Measurements from ENCODE around the gene PKNOX2. TPM values are rescaled to one million over a fixed set of nuclear protein-coding genes. Genes with fewer than 3 reads are reported as not detected.

Gene PKNOX2
- total and polyA plus RNA-seq, 2 of the 4 experiments (the other 2 are of a cell fraction): 0.72 to 2.3 TPM

GRCh38 chr11:125138966-125139365 is 25.6 kb upstream of the PKNOX2 start:
- Histone ChIP-seq H2AFZ (replicated peaks; ENCODE audit: low read length, poor library complexity) (no peak overlapping the region), H2BK15ac (ENCODE audit: low read depth, low read length) (no peak overlapping the region), H3K14ac (replicated peaks; ENCODE audit: low read depth, low read length) (no peak overlapping the region), H4K91ac (ENCODE audit: insufficient read depth, low read depth, low read length) (no peak overlapping the region), H3K36me3 (ENCODE audit: control insufficient read depth, insufficient read depth, low read length) (no peaks in the 10 kb centered on the region), H3K4ac (ENCODE audit: low read depth, low read length) (no peak overlapping the region), H3K18ac (ENCODE audit: low read depth, low read length) (no peak overlapping the region), H3K9ac (ENCODE audit: low read depth, low read length) (no peak overlapping the region), H3K4me2 (ENCODE audit: low read depth, low read length) (no peak overlapping the region), H2AK9ac (replicated peaks; ENCODE audit: low read depth, low read length, poor library complexity) (no peak overlapping the region), H3K9me1 (ENCODE audit: insufficient read depth, low read length) (no peaks in the 10 kb centered on the region), H2BK120ac (ENCODE audit: low read depth, low read length) (no peak overlapping the region), H4K5ac (ENCODE audit: low read depth, low read length) (no peak overlapping the region), H3K79me1 (ENCODE audit: low read depth in 1 of 2, low read length in 2 of 2) (no peaks in the 10 kb centered on the region), H3K27me3 (ENCODE audit: control insufficient read depth, insufficient read depth, low read length) (peaks cover 8% of the 10 kb centered on the region), H3K27ac (ENCODE audit: insufficient read depth, low read length) (no peak overlapping the region), H4K8ac (ENCODE audit: low read depth in 2 of 2, low read length in 2 of 2) (no peak overlapping the region), H2BK20ac (ENCODE audit: low read depth, low read length) (no peak overlapping the region), H3K23ac (ENCODE audit: low read depth, low read length) (no peak overlapping the region), H3K4me3 (ENCODE audit: insufficient read depth, low read depth, low read length) (no peak overlapping the region), H3K4me1 (ENCODE audit: control insufficient read depth, insufficient read depth, low read length) (no peaks in the 10 kb centered on the region; the same call in 1 of the 2 replicates), H2BK5ac (ENCODE audit: low read depth, low read length, poor library complexity, severe bottlenecking) (no peak overlapping the region), H4K20me1 (ENCODE audit: insufficient read depth, low read length) (no peaks in the 10 kb centered on the region), H3K56ac (ENCODE audit: extremely low read depth, insufficient read depth, low read length) (no peak overlapping the region), H2AK5ac (ENCODE audit: low read depth, low read length) (no peak overlapping the region), H3K9me3 (ENCODE audit: control insufficient read depth, insufficient read depth, low read length) (no peaks in the 10 kb centered on the region)
- DNase-seq (no peak), ATAC-seq (ENCODE audit: low read depth) (no peak)
- CTCF ChIA-PET: no interaction called here
- POLR2A ChIA-PET (ENCODE audit: unreplicated experiment): no interaction called here
- dilution Hi-C loops (cut with HindIII; ENCODE audit: low sequenced_read_pairs, unreplicated experiment) (no loop called here), intact Hi-C loops (cut with micrococcal nuclease) (no loop called here), in situ Hi-C loops (cut with MboI; ENCODE audit: low sequenced_read_pairs) (no loop called here)
- no TSS peak for BruUV-seq (replicated peaks)
- WGBS, 2 experiments (ENCODE audit: extremely low coverage in 2 of 2, insufficient read length in 1 of 2): no CpG with 5 or more reads among the region's 8 CpGs
- TF ChIP-seq MAFK (IDR thresholded peaks at IDR 0.05; ENCODE audit: low read depth, low read length) (no peak), MAZ (IDR thresholded peaks at IDR 0.05; ENCODE audit: borderline replicate concordance, low read depth, low read length) (no peak), SMC3 (IDR thresholded peaks at IDR 0.05; ENCODE audit: low read depth, low read length) (no peak), CTCF (conservative IDR thresholded peaks at IDR 0.05; ENCODE audit: low read depth, low read length) (no peak), RAD21 (IDR thresholded peaks at IDR 0.05; ENCODE audit: low read length) (no peak), NFE2L2 (IDR thresholded peaks at IDR 0.05; ENCODE audit: low read depth, low read length) (no peak), USF2 (IDR thresholded peaks at IDR 0.05; ENCODE audit: low read depth, low read length) (no peak), RFX5 (IDR thresholded peaks at IDR 0.05; ENCODE audit: low read depth, low read length) (no peak), POLR2A (IDR thresholded peaks at IDR 0.05; ENCODE audit: low read depth, low read length) (no peak), BHLHE40 (IDR thresholded peaks at IDR 0.05; ENCODE audit: low read depth, low read length) (no peak), CHD1 (IDR thresholded peaks at IDR 0.05; ENCODE audit: low read depth, low read length) (no peak), MXI1 (IDR thresholded peaks at IDR 0.05; ENCODE audit: borderline replicate concordance, low read depth, low read length) (no peak), FOS (IDR thresholded peaks at IDR 0.05; ENCODE audit: low read depth, low read length) (no peak), RCOR1 (IDR thresholded peaks at IDR 0.05; ENCODE audit: insufficient replicate concordance, low read length) (no peak), ELK1 (IDR thresholded peaks at IDR 0.05; ENCODE audit: borderline replicate concordance, low read depth, low read length) (no peak), CEBPB (IDR thresholded peaks at IDR 0.05; ENCODE audit: low read depth, low read length) (no peak)

All from IMR-90 (cell line).